HCT116 (cell line): ENCODE measurements around the gene PCP2. TPM values are rescaled to one million over a fixed set of nuclear protein-coding genes. Genes with fewer than 3 reads are reported as not detected.

Source experiments
- ATAC-seq: fragments of 200-7000 bp; cut with Tn5 transposase; 2 replicates; pipeline ENCODE4 v1.9.1; 2020; ENCODE audit warnings: mild to moderate bottlenecking, moderate library complexity
- BruUV-seq: library from RNA; stranded (reverse); fragments of 400-500 nt; replicated peaks from 2 replicates; lab custom pipeline; 2021; lab: Mats Ljungman, UMichigan
- CTCF ChIA-PET: fragments of 300-600 bp; sonication (Branson Sonifier 250); formaldehyde crosslinking; loops from one replicate; lab custom pipeline; 2021; ENCODE audit warnings: antibody characterized with exemption; lab: Charles Lee
- POLR2A ChIA-PET: fragments of 300-600, 350-600 bp; sonication (Branson Sonifier 250); formaldehyde crosslinking; loops from one replicate; lab custom pipeline; 2021; ENCODE audit warnings: antibody characterized with exemption; lab: Charles Lee
- RAD21 ChIA-PET, 2 experiments: fragments of 300-600 bp; sonication (Branson Sonifier 250); formaldehyde crosslinking; loops; one replicate each; lab custom pipeline; 2023; ENCODE audit warnings: low total read pairs in 2 of 2; ENCODE audit not compliant: uncharacterized antibody in 2 of 2, unreplicated experiment in 2 of 2, low non-redundant PET in 1 of 2; lab: Charles Lee
- DNase-seq: peaks from one replicate; pipeline ENCODE4 v3.0.0-alpha.2; 2010; ENCODE audit warnings: low read depth, low spot score
- H2AFZ ChIP-seq: fragments of 200-600 bp; shearing (Covaris generic), sonication (generic); 2 replicates; pipeline ENCODE4 v1.6.1; 2017; ENCODE audit warnings: low read depth, mixed run types, mixed read lengths, antibody characterized with exemption, low read length; ENCODE audit not compliant: poor library complexity, severe bottlenecking
- H3K27ac ChIP-seq: 2 replicates; pipeline ENCODE4 v1.5.1; 2012; ENCODE audit warnings: low read depth, low read length
- H3K27me3 ChIP-seq: fragments of 200-600 bp; sonication (generic); 2 replicates; pipeline ENCODE4 v1.6.1; 2016; ENCODE audit warnings: mixed run types, low read length, mixed read lengths; ENCODE audit not compliant: insufficient read depth
- H3K36me3 ChIP-seq, 2 experiments: fragments of 200-500 bp in 1 of 2; fragments of 200-600 bp in 1 of 2; sonication (Bioruptor generic) in 1 of 2; sonication (generic) in 1 of 2; 2 replicates each; pipeline versions ENCODE4 v1.5.1 to v1.6.1; 2014 to 2016; ENCODE audit warnings: low read length in 2 of 2, inconsistent platforms in 1 of 2, mixed read lengths in 1 of 2, mixed run types in 1 of 2; ENCODE audit not compliant: insufficient read depth in 2 of 2, control insufficient read depth in 1 of 2
- H3K4me1 ChIP-seq, 2 experiments: fragments of 200-600 bp in 1 of 2; sonication (generic) in 1 of 2; 2 replicates each; pipeline versions ENCODE4 v1.5.1 to v1.6.1; 2012 to 2017; ENCODE audit warnings: low read length in 2 of 2, inconsistent platforms in 1 of 2, mild to moderate bottlenecking in 1 of 2, mixed read lengths in 1 of 2, mixed run types in 1 of 2, moderate library complexity in 1 of 2; ENCODE audit not compliant: insufficient read depth in 2 of 2, control insufficient read depth in 1 of 2
- H3K4me2 ChIP-seq: fragments of 200-600 bp; sonication (generic); 2 replicates; pipeline ENCODE4 v1.6.1; 2017; ENCODE audit warnings: mixed run types, low read length, mixed read lengths
- H3K4me3 ChIP-seq, 2 experiments: fragments of 200-600 bp in 1 of 2; sonication (generic) in 1 of 2; replicated peaks in 1 of 2; 2 replicates each; pipeline ENCODE4 v1.5.1; 2011 to 2016; ENCODE audit warnings: low read length in 2 of 2, control low read depth in 1 of 2, low read depth in 1 of 2, mild to moderate bottlenecking in 1 of 2, mixed read lengths in 1 of 2, mixed run types in 1 of 2
- H3K79me2 ChIP-seq: fragments of 200-600 bp; sonication (generic); 2 replicates; pipeline ENCODE4 v1.6.1; 2017; ENCODE audit warnings: mild to moderate bottlenecking, mixed run types, low read length, moderate library complexity, mixed read lengths; ENCODE audit not compliant: insufficient read depth
- H3K9ac ChIP-seq: fragments of 200-600 bp; sonication (generic); 2 replicates; pipeline ENCODE4 v1.6.1; 2016; ENCODE audit warnings: low read length, mixed read lengths
- H3K9me2 ChIP-seq: fragments of 200-600 bp; sonication (generic), shearing (Covaris generic); 2 replicates; pipeline ENCODE4 v1.6.1; 2017; ENCODE audit warnings: mixed run types, mild to moderate bottlenecking, moderate library complexity; ENCODE audit not compliant: insufficient read depth
- H3K9me3 ChIP-seq, 2 experiments: fragments of 200-500 bp in 1 of 2; fragments of 200-600 bp in 1 of 2; sonication (Bioruptor generic) in 1 of 2; sonication (generic) in 1 of 2; 2 replicates each; pipeline ENCODE4 v1.6.1; 2014 to 2017; ENCODE audit warnings: low read length in 2 of 2, mixed read lengths in 2 of 2, inconsistent platforms in 1 of 2, low read depth in 1 of 2, mild to moderate bottlenecking in 1 of 2, mixed run types in 1 of 2, moderate library complexity in 1 of 2; ENCODE audit not compliant: control insufficient read depth in 1 of 2, insufficient read depth in 1 of 2
- H4K20me1 ChIP-seq: fragments of 200-600 bp; sonication (generic), shearing (Covaris generic); 2 replicates; pipeline ENCODE4 v1.6.1; 2017; ENCODE audit warnings: mixed run types, mild to moderate bottlenecking, moderate library complexity; ENCODE audit not compliant: insufficient read depth
- CBX3 ChIP-seq: IDR thresholded peaks from 2 replicates; pipeline ENCODE4 v1.6.1; 2012; ENCODE audit warnings: low read depth
- CEBPB ChIP-seq: IDR thresholded peaks from 2 replicates; pipeline ENCODE4 v1.6.1; 2012; ENCODE audit warnings: low read depth
- CTCF ChIP-seq, 3 experiments: fragments of 200-600 bp in 1 of 3; sonication (generic) in 1 of 3; IDR thresholded peaks in 2 of 3; conservative IDR thresholded peaks in 1 of 3; 2 replicates each; pipeline ENCODE4 v1.5.1; 2012 to 2017; ENCODE audit warnings: low read depth in 2 of 3, low read length in 2 of 3, antibody characterized with exemption in 1 of 3, borderline replicate concordance in 1 of 3, control low read depth in 1 of 3, mild to moderate bottlenecking in 1 of 3, mixed read lengths in 1 of 3, mixed run types in 1 of 3, moderate library complexity in 1 of 3; ENCODE audit not compliant: insufficient read depth in 1 of 3
- EZH2 ChIP-seq: fragments of 200-600 bp; sonication (generic); IDR thresholded peaks from 2 replicates; pipeline ENCODE4 v1.6.1; 2017; ENCODE audit warnings: antibody characterized with exemption, mixed run types
- EZH2phosphoT487 ChIP-seq: fragments of 200-600 bp; IDR thresholded peaks from 2 replicates; pipeline ENCODE4 v1.6.1; 2018; ENCODE audit warnings: antibody characterized with exemption, borderline replicate concordance
- FOSL1 ChIP-seq: IDR thresholded peaks from 2 replicates; pipeline ENCODE4 v1.6.1; 2012; ENCODE audit warnings: low read depth
- JUND ChIP-seq: IDR thresholded peaks from 2 replicates; pipeline ENCODE4 v1.6.1; 2012
- POLR2A ChIP-seq: IDR thresholded peaks from 2 replicates; pipeline ENCODE4 v1.7.0; 2011; ENCODE audit warnings: borderline replicate concordance; ENCODE audit not compliant: insufficient read depth, insufficient read length; ENCODE audit errors: extremely low read depth
- RAD21 ChIP-seq: IDR thresholded peaks from 2 replicates; pipeline ENCODE4 v1.6.1; 2012; ENCODE audit warnings: low read depth, mild to moderate bottlenecking
- SIN3A ChIP-seq: IDR thresholded peaks from 2 replicates; pipeline ENCODE4 v1.6.1; 2012; ENCODE audit warnings: low read depth
- SP1 ChIP-seq: IDR thresholded peaks from 2 replicates; pipeline ENCODE4 v1.6.1; 2012; ENCODE audit warnings: low read depth
- SRF ChIP-seq: IDR thresholded peaks from 2 replicates; pipeline ENCODE4 v1.6.1; 2012; ENCODE audit warnings: low read depth
- TCF7L2 ChIP-seq: IDR thresholded peaks from 2 replicates; pipeline ENCODE4 v1.7.0; 2011; ENCODE audit warnings: borderline replicate concordance, inconsistent platforms; ENCODE audit not compliant: insufficient read depth, insufficient read length; ENCODE audit errors: extremely low read depth
- YY1 ChIP-seq: IDR thresholded peaks from 2 replicates; pipeline ENCODE4 v1.6.1; 2011; ENCODE audit warnings: low read length, low read depth, moderate library complexity, mild to moderate bottlenecking; ENCODE audit not compliant: insufficient replicate concordance; ENCODE audit errors: extremely low read depth
- ZBTB33 ChIP-seq: IDR thresholded peaks from 2 replicates; pipeline ENCODE4 v1.6.1; 2011; ENCODE audit warnings: mild to moderate bottlenecking, low read length, moderate library complexity; ENCODE audit not compliant: insufficient replicate concordance; ENCODE audit errors: extremely low read depth
- ZFX ChIP-seq: fragments of 450-650 bp; IDR thresholded peaks from 2 replicates; pipeline ENCODE4 v1.6.1; 2017
- ZNF274 ChIP-seq: fragments of 200-500 bp; sonication (Bioruptor generic); IDR thresholded peaks from 2 replicates; pipeline ENCODE4 v1.6.1; 2014; ENCODE audit warnings: mild to moderate bottlenecking, low read depth, low read length, inconsistent platforms
- intact Hi-C: fragments of 100-400 bp; cut with micrococcal nuclease; formaldehyde crosslinking; loops from 2 replicates; pipeline ENCODE4 v1.10.0; 2022
- total RNA-seq: library from RNA; stranded (reverse); gene quantifications from one replicate; pipeline ENCODE4 v1.2.1, GENCODE V29; 2021; ENCODE audit not compliant: unreplicated experiment
- TF ChIP-seq, protein P1 (sequence below): IDR thresholded peaks from 2 replicates; pipeline ENCODE4 v1.6.1; 2012; ENCODE audit warnings: low read depth
- TF ChIP-seq, protein P2 (sequence below): IDR thresholded peaks from 2 replicates; pipeline ENCODE4 v1.6.1; 2012

PCP2 gene
- total RNA-seq, 1 experiment from 2014 or later = 0.32 TPM

DNA sequence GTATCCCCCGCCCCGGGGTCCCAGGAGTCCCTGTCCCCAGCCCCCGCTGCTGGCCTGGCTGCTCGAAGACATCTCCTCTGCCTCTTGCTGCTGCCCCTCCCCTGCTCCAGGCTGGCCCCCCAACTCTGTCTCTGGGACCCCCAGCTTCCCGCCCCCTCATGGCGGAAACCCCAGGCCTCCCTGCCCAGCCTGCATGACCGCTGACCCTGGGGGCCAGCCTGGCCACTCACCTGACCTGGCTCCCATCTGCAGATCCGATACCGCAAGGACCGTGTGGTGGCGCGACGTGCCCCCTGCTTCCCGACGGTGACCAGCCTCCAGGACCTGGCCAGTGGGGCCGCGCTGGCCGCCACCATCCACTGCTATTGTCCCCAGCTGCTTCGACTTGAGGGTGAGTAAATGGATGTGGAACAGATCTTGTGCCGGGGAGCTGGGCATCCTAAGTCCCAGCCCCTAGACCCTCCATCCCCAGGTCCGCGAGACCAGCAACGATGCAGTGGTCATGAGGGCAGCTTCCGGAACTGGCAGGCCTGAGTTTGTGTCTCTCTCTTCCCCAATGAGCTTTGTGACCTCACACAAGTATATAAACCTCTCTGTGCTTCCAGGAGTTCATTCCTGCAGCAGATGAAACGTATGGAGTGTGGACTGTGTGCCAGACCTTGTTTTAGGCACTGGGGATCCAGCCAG lies 25.5 kb downstream of the PCP2 start:
- Histone ChIP-seq H3K9ac (no peak overlapping the region), H3K27ac (no peak overlapping the region), H3K9me3 (no peaks in the 10 kb centered on the region), H3K4me3 (no peak overlapping the region), H3K4me2 (no peak overlapping the region), H3K4me1 (peaks cover 4 to 26% of the 10 kb centered on the region in 2 experiments), H3K9me2 (no peaks in the 10 kb centered on the region), H3K79me2 (peaks cover 9% of the 10 kb centered on the region; the same call in 1 of the 2 replicates), H3K27me3 (no peaks in the 10 kb centered on the region), H3K36me3 (peaks cover 3 to 7% of the 10 kb centered on the region in 2 experiments), H2AFZ (no peak overlapping the region), H4K20me1 (no peaks in the 10 kb centered on the region)
- TF ChIP-seq SIN3A = no peak
- TF ChIP-seq EZH2phosphoT487 = no peak
- no peak for TF ChIP-seq FOSL1
- TF ChIP-seq TCF7L2 = no peak
- no peak for TF ChIP-seq ZBTB33
- TF ChIP-seq, protein P1, sequence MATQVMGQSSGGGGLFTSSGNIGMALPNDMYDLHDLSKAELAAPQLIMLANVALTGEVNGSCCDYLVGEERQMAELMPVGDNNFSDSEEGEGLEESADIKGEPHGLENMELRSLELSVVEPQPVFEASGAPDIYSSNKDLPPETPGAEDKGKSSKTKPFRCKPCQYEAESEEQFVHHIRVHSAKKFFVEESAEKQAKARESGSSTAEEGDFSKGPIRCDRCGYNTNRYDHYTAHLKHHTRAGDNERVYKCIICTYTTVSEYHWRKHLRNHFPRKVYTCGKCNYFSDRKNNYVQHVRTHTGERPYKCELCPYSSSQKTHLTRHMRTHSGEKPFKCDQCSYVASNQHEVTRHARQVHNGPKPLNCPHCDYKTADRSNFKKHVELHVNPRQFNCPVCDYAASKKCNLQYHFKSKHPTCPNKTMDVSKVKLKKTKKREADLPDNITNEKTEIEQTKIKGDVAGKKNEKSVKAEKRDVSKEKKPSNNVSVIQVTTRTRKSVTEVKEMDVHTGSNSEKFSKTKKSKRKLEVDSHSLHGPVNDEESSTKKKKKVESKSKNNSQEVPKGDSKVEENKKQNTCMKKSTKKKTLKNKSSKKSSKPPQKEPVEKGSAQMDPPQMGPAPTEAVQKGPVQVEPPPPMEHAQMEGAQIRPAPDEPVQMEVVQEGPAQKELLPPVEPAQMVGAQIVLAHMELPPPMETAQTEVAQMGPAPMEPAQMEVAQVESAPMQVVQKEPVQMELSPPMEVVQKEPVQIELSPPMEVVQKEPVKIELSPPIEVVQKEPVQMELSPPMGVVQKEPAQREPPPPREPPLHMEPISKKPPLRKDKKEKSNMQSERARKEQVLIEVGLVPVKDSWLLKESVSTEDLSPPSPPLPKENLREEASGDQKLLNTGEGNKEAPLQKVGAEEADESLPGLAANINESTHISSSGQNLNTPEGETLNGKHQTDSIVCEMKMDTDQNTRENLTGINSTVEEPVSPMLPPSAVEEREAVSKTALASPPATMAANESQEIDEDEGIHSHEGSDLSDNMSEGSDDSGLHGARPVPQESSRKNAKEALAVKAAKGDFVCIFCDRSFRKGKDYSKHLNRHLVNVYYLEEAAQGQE = no peak
- TF ChIP-seq CBX3 = no peak
- no peak for TF ChIP-seq POLR2A
- TF ChIP-seq, protein P2, sequence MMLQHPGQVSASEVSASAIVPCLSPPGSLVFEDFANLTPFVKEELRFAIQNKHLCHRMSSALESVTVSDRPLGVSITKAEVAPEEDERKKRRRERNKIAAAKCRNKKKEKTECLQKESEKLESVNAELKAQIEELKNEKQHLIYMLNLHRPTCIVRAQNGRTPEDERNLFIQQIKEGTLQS = no peak
- no peak for TF ChIP-seq JUND
- TF ChIP-seq SRF = no peak
- TF ChIP-seq RAD21 = no peak
- no peak for TF ChIP-seq YY1
- no peak for TF ChIP-seq EZH2
- TF ChIP-seq ZFX = no peak
- TF ChIP-seq CEBPB = no peak
- TF ChIP-seq CTCF (IDR thresholded peaks at IDR 0.05 in 2 of 3, conservative IDR thresholded peaks at IDR 0.05 in 1 of 3; ENCODE audit: borderline replicate concordance in 1 of 3, insufficient read depth in 1 of 3, low read depth in 2 of 3, low read length in 2 of 3) = no peak
- TF ChIP-seq ZNF274 = no peak
- TF ChIP-seq SP1 = no peak
- RAD21 ChIA-PET = no interaction called here
- BruUV-seq = no TSS peak
- ATAC-seq (no peak), DNase-seq (no peak)
- POLR2A ChIA-PET = no interaction called here
- intact Hi-C loops = no loop called here
- CTCF ChIA-PET = interaction anchor here (1.2 kb wide), 1 partner anchor 39 kb away, joined by 4 read pairs; no protein-coding TSS in a partner anchor
